ENCODE data around the gene PLEKHM1.

PLEKHM1 gene

DNA sequence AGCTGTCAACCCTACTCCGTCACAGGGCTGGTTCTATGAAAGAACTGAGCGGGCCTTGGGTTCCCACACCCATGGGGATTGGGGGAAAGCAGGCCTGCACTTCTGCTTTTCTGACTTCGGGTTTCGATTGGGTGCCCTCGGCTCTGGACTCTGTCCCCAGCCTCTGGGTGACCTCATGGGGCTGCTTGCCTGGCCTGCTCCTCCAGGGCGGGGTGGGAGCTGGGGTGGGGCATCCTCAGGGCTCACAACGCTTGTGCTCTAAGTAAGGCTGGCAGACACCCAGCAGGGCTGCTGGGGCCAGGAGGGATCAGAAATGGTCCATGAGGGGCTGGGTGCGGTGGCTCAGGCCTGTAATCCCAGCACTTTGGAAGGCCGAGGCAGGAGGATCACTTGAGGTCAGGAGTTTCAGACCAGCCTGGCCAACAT is 77.0 kb downstream of the PLEKHM1 start:
- Histone ChIP-seq H3K4ac (ENCODE audit: low read depth, low read length) (no peak overlapping the region), H2AFZ (ENCODE audit: insufficient read depth, low read length, poor library complexity) (no peak overlapping the region), H4K91ac (ENCODE audit: low read depth, low read length) (no peak overlapping the region), H3K79me2 (ENCODE audit: control insufficient read depth, insufficient read depth, low read length, poor library complexity) (no peaks in the 10 kb centered on the region), H3K9ac (ENCODE audit: low read length) (no peak overlapping the region), H2BK120ac (ENCODE audit: insufficient read depth, low read length, poor library complexity) (no peak overlapping the region), H3K27ac (ENCODE audit: low read depth, low read length) (no peak overlapping the region), H3K18ac (ENCODE audit: low read length) (no peak overlapping the region), H4K12ac (ENCODE audit: low read depth, low read length) (no peak overlapping the region), H2BK5ac (ENCODE audit: low read depth, low read length, poor library complexity) (no peak overlapping the region), H3K9me3 (ENCODE audit: insufficient read depth, low read depth, low read length) (no peaks in the 10 kb centered on the region), H3K4me3 (ENCODE audit: low read depth, low read length) (no peak overlapping the region), H3K23ac (ENCODE audit: low read length) (no peak overlapping the region), H3K79me1 (ENCODE audit: low read length) (no peaks in the 10 kb centered on the region), H3K4me2 (ENCODE audit: low read length) (no peak overlapping the region), H3K4me1 (ENCODE audit: control insufficient read depth in 1 of 2, insufficient read depth in 2 of 2, low read length in 2 of 2) (peaks cover 13 to 21% of the 10 kb centered on the region in 2 experiments), H4K8ac (ENCODE audit: low read depth, low read length) (no peak overlapping the region), H3K27me3 (ENCODE audit: insufficient read depth, low read length) (no peaks in the 10 kb centered on the region), H3K36me3 (ENCODE audit: control insufficient read depth in 1 of 2, insufficient read depth in 2 of 2, low read length in 2 of 2) (no peaks in the 10 kb centered on the region), H2AK5ac (ENCODE audit: low read length) (no peak overlapping the region), H2BK12ac (ENCODE audit: low read length) (no peak overlapping the region), H3K14ac (ENCODE audit: low read length) (no peak overlapping the region)
- no CpG with 5 or more reads among the region's 9 CpGs for WGBS (ENCODE audit: extremely low coverage, insufficient coverage, insufficient read length)
- DNase-seq, result no peak

DNA sequence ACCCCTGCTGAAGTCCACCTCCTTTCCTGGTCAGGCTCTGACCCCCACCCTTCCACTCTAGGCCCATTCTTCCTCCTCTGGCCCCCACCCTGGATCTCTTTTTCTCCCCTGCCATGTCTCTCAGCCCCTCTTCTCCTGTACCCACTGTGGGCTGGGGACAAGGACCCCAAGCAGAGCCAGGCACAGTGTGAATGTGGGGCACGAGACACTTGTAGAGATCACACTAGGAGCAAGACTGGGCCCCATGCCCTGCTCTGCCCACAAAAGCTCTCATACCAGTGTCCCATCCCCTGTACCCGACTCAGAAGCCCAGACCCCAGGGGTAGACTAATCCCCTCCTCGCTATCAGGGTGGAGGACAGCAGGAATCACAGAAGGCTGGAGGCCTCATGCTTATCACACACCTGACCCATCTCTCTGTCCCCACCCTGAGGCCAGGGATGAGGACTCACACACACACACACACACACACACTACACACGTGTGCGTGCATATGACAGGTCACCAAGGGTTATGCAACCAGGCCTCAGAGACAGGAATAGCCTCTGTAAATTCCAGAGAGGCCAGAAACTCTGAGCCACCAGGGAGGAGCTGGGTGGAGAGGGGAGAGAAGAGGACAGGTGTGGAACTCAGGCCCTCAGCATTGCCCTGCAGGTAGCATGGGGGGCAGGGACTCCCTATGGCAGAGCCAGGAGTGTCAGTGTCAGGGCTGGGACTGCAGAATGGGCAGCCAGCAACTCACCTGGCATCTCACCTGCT is 79.0 kb downstream of the PLEKHM1 start:
- no peak overlapping the region for H2BK12ac ChIP-seq (ENCODE audit: low read length)
- no peak overlapping the region for H4K8ac ChIP-seq (ENCODE audit: low read depth, low read length)
- no peaks in the 10 kb centered on the region for H3K9me3 ChIP-seq (ENCODE audit: insufficient read depth, low read depth, low read length)
- no peak overlapping the region for H3K14ac ChIP-seq (ENCODE audit: low read length)
- no peak overlapping the region for H4K91ac ChIP-seq (ENCODE audit: low read depth, low read length)
- WGBS (ENCODE audit: extremely low coverage, insufficient coverage, insufficient read length), result no CpG with 5 or more reads among the region's 5 CpGs
- H3K36me3 ChIP-seq (ENCODE audit: control insufficient read depth in 1 of 2, insufficient read depth in 2 of 2, low read length in 2 of 2), result no peaks in the 10 kb centered on the region
- no peak overlapping the region for H3K4me2 ChIP-seq (ENCODE audit: low read length)
- H2AFZ ChIP-seq (ENCODE audit: insufficient read depth, low read length, poor library complexity), result no peak overlapping the region
- H3K4ac ChIP-seq (ENCODE audit: low read depth, low read length), result no peak overlapping the region
- H3K79me2 ChIP-seq (ENCODE audit: control insufficient read depth, insufficient read depth, low read length, poor library complexity), result no peaks in the 10 kb centered on the region
- H3K27ac ChIP-seq (ENCODE audit: low read depth, low read length), result no peak overlapping the region
- no peak overlapping the region for H2BK5ac ChIP-seq (ENCODE audit: low read depth, low read length, poor library complexity)
- H3K23ac ChIP-seq (ENCODE audit: low read length), result no peak overlapping the region
- no peak overlapping the region for H4K12ac ChIP-seq (ENCODE audit: low read depth, low read length)
- H3K18ac ChIP-seq (ENCODE audit: low read length), result no peak overlapping the region
- no peak overlapping the region for H2AK5ac ChIP-seq (ENCODE audit: low read length)
- H3K4me1 ChIP-seq (ENCODE audit: control insufficient read depth in 1 of 2, insufficient read depth in 2 of 2, low read length in 2 of 2), result peaks cover 15 to 23% of the 10 kb centered on the region in 2 experiments
- no peaks in the 10 kb centered on the region for H3K79me1 ChIP-seq (ENCODE audit: low read length)
- H3K4me3 ChIP-seq (ENCODE audit: low read depth, low read length), result no peak overlapping the region
- no peak overlapping the region for H3K9ac ChIP-seq (ENCODE audit: low read length)
- no peak overlapping the region for H2BK120ac ChIP-seq (ENCODE audit: insufficient read depth, low read length, poor library complexity)
- DNase-seq, result peak; percentile 94 to 97
- H3K27me3 ChIP-seq (ENCODE audit: insufficient read depth, low read length), result no peaks in the 10 kb centered on the region

- H3K9ac ChIP-seq (ENCODE audit: low read length), result no peak overlapping the region
- H3K9me3 ChIP-seq (ENCODE audit: insufficient read depth, low read depth, low read length), result no peaks in the 10 kb centered on the region
- no peak overlapping the region for H4K12ac ChIP-seq (ENCODE audit: low read depth, low read length)
- H2AK5ac ChIP-seq (ENCODE audit: low read length), result no peak overlapping the region
- no peak overlapping the region for H3K4ac ChIP-seq (ENCODE audit: low read depth, low read length)
- H2BK12ac ChIP-seq (ENCODE audit: low read length), result no peak overlapping the region
- H3K79me2 ChIP-seq (ENCODE audit: control insufficient read depth, insufficient read depth, low read length, poor library complexity), result no peaks in the 10 kb centered on the region
- H4K8ac ChIP-seq (ENCODE audit: low read depth, low read length), result no peak overlapping the region
- no peak overlapping the region for H2BK120ac ChIP-seq (ENCODE audit: insufficient read depth, low read length, poor library complexity)
- no peaks in the 10 kb centered on the region for H3K36me3 ChIP-seq (ENCODE audit: control insufficient read depth in 1 of 2, insufficient read depth in 2 of 2, low read length in 2 of 2)
- H3K18ac ChIP-seq (ENCODE audit: low read length), result no peak overlapping the region
- H3K27ac ChIP-seq (ENCODE audit: low read depth, low read length), result no peak overlapping the region
- no peak overlapping the region for H3K4me3 ChIP-seq (ENCODE audit: low read depth, low read length)
- no peak overlapping the region for H2BK5ac ChIP-seq (ENCODE audit: low read depth, low read length, poor library complexity)
- peaks cover 19 to 27% of the 10 kb centered on the region in 2 experiments for H3K4me1 ChIP-seq (ENCODE audit: control insufficient read depth in 1 of 2, insufficient read depth in 2 of 2, low read length in 2 of 2)
- no peak overlapping the region for H4K91ac ChIP-seq (ENCODE audit: low read depth, low read length)
- DNase-seq, result no peak
- H3K27me3 ChIP-seq (ENCODE audit: insufficient read depth, low read length), result no peaks in the 10 kb centered on the region
- no peak overlapping the region for H3K4me2 ChIP-seq (ENCODE audit: low read length)
- WGBS (ENCODE audit: extremely low coverage, insufficient coverage, insufficient read length), result no CpG with 5 or more reads among the region's 24 CpGs
- H3K23ac ChIP-seq (ENCODE audit: low read length), result no peak overlapping the region
- no peak overlapping the region for H2AFZ ChIP-seq (ENCODE audit: insufficient read depth, low read length, poor library complexity)
- no peaks in the 10 kb centered on the region for H3K79me1 ChIP-seq (ENCODE audit: low read length)
- no peak overlapping the region for H3K14ac ChIP-seq (ENCODE audit: low read length)
These were observed 80.1 kb downstream of the PLEKHM1 start for GRCh38 chr17:45410144-45411091.

- Histone ChIP-seq H4K12ac (ENCODE audit: low read depth, low read length) (no peak overlapping the region), H3K4ac (ENCODE audit: low read depth, low read length) (no peak overlapping the region), H4K8ac (ENCODE audit: low read depth, low read length) (no peak overlapping the region), H2AFZ (ENCODE audit: insufficient read depth, low read length, poor library complexity) (no peak overlapping the region), H3K18ac (ENCODE audit: low read length) (no peak overlapping the region), H2BK12ac (ENCODE audit: low read length) (no peak overlapping the region), H3K23ac (ENCODE audit: low read length) (no peak overlapping the region), H2AK5ac (ENCODE audit: low read length) (no peak overlapping the region), H3K9me3 (ENCODE audit: insufficient read depth, low read depth, low read length) (no peaks in the 10 kb centered on the region), H3K4me3 (ENCODE audit: low read depth, low read length) (no peak overlapping the region), H3K14ac (ENCODE audit: low read length) (no peak overlapping the region), H3K4me1 (ENCODE audit: control insufficient read depth in 1 of 2, insufficient read depth in 2 of 2, low read length in 2 of 2) (peaks cover 22 to 27% of the 10 kb centered on the region in 2 experiments), H3K79me1 (ENCODE audit: low read length) (no peaks in the 10 kb centered on the region), H3K79me2 (ENCODE audit: control insufficient read depth, insufficient read depth, low read length, poor library complexity) (no peaks in the 10 kb centered on the region), H3K4me2 (ENCODE audit: low read length) (no peak overlapping the region), H2BK120ac (ENCODE audit: insufficient read depth, low read length, poor library complexity) (no peak overlapping the region), H3K27ac (ENCODE audit: low read depth, low read length) (no peak overlapping the region), H3K27me3 (ENCODE audit: insufficient read depth, low read length) (no peaks in the 10 kb centered on the region), H3K36me3 (ENCODE audit: control insufficient read depth in 1 of 2, insufficient read depth in 2 of 2, low read length in 2 of 2) (peaks cover 0 to 2% of the 10 kb centered on the region in 2 experiments), H4K91ac (ENCODE audit: low read depth, low read length) (no peak overlapping the region), H2BK5ac (ENCODE audit: low read depth, low read length, poor library complexity) (no peak overlapping the region), H3K9ac (ENCODE audit: low read length) (no peak overlapping the region)
- DNase-seq, result no peak
- no CpG with 5 or more reads among the region's 5 CpGs for WGBS (ENCODE audit: extremely low coverage, insufficient coverage, insufficient read length)
These were observed 80.9 kb downstream of the PLEKHM1 start for GRCh38 chr17:45409659-45410076.

Data from trophoblast cell (in vitro differentiated cells and primary cell).